ENCODE measurements around the gene PRR18.

The PRR18 gene

GRCh38 chr6:166333172-166333995, 25.2 kb upstream of the PRR18 start:
- no peak for DNase-seq

DNA sequence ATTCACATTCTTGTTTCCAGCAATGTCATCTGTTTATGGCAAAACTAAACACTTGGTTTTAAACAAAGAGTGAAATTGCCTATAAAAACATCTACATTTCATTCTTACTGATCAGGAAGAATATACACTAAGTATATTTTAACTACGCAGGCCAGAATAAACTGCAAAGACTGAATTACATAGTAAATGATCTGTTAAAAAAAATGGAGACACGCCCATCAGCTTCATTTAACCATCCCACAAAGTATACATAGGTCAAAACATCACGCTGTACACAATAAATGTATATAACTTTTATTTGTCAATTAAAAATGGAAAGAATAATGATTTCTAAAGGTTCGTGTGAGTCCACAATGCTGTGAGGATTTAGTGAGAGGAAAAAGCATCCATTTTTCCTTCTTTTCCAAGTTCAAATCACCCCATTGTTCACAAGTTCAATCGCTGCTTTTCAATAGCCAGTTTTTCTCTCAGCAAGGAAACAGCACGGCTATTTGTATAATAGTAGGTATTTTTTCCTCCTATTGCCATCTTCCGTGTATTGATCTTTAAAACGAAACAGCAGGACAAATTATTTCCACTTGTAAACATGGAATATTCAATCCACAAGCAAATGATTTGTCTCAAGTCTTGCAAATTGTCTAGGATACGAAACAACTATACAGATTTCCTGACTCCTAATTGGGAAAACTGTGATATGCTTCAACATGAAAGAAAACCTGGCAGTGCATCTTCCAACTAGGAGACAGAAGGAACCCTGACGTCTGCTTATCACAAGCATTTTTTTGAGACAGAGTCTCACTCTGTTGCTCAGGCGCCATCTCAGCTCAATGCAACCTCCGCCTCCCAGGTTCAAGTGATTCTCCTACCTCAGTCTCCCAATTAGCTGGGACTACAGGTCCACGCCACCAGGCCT, 23.6 kb upstream of the PRR18 start:
- no peak for DNase-seq

DNA sequence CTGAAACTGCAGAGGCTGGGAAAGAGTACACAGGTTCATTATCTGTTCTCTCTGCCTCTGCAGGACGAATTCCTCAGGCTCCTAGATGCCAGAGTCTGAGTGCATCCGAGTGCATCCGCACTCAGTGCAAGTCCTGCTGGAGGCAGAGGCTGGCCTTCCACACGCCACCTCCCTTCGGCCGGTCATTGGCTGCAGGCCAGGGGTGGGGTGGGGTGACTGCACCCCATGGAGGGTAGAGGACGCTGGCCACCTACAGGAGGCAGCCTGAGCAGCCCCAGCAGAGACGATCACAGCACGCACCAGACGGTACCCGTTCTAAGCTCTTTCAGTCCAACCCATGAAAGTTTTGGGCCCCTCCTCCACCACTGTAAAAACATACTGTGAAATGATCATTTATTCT, 22.4 kb upstream of the PRR18 start:
- DNase-seq: no peak

DNA sequence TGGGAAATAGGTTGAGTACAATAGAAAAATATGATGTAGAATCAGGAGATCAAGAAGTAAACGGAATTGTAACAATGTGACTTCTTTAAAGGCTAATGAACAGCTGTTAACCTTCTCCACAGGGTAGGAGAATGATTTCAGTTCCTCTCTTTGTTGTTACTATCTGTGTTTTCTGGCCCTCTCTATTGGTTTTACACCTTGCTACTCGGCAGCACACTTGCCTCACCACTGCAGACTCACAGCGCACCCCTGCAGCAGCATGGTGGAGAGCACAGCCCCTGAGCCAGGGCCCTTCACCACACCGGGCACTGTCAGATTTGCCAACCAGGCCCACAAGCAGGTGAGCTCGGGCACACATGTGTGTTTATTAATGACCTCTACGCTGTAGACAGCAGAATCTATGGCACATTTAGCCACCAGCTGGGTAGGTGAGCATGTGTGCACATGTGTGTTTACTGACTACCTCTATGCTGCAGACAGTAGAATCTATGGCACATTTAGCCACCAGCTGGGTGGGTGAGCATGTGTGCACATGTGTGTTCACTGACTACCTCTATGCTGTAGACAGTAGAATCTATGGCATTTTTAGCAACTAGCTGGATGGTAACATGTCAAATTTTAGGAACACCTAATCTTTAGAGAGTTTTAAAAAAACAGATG, 17.3 kb upstream of the PRR18 start:
- DNase-seq: no peak

DNA sequence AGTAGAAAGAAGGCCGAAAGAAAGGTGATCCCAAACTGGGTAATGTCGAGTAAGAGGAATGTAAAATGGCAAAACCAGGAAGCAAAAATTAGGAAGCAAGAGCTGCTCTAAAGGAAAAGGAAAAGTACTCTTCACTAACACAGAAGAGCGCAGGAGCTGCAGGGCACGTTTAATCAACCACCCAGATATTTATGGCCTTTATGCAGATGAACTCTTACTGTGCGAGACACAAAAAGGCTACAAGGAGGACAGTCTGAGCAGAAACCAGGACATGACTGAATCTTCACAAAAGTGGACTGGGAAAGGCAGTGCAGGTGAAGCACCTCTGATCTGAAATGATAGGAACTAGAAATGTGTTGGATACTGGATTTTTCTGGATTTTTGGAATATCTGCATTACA, 15.2 kb upstream of the PRR18 start:
- DNase-seq: no peak

DNA sequence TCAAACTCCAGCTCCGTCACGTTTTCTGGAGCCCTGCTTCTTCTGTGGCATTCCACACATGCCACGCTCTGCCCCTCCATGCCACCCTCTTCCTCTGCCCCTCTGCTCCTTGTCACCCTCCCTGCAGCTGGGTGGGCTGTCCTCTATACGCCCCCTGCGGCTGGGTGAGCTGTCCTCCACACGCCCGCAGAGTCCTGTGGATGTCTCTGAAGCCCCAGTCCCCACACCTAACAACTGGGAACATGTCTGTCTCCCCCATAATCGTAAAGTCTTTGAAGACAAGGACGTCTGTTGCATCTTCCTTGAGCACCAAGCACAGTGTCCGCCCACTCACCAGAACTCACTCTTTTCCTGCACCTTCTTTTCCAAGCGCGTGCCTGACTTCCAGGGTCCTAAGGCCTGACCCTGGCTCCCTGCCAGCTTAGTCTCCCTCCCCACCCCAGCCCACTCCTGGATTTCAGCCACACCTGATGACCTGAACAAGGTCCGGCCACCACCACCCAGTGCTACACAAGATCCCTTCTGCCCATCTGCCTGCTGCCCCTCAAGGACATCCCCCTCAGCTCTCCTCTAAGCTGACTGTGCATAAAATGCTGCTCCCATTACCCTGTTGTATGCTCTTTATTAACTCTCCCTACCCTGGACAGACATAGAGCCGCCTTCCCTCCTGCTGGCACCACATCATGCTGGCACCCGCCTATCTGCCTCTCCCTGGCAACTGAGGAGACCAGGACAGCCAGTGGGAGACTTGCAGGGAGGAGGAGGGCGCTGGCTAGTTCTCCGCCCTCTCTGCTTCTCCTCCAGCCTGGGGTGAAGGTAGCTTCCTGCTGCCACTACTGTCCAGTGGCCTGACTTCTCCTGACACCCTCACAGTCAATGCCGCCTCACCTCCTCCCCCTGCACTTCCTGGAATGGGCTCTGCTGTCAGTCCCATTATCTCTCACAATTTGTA, 10.7 kb upstream of the PRR18 start:
- no peak for DNase-seq

GRCh38 chr6:166318227-166318626, 10.0 kb upstream of the PRR18 start:
- no peak for DNase-seq

DNA sequence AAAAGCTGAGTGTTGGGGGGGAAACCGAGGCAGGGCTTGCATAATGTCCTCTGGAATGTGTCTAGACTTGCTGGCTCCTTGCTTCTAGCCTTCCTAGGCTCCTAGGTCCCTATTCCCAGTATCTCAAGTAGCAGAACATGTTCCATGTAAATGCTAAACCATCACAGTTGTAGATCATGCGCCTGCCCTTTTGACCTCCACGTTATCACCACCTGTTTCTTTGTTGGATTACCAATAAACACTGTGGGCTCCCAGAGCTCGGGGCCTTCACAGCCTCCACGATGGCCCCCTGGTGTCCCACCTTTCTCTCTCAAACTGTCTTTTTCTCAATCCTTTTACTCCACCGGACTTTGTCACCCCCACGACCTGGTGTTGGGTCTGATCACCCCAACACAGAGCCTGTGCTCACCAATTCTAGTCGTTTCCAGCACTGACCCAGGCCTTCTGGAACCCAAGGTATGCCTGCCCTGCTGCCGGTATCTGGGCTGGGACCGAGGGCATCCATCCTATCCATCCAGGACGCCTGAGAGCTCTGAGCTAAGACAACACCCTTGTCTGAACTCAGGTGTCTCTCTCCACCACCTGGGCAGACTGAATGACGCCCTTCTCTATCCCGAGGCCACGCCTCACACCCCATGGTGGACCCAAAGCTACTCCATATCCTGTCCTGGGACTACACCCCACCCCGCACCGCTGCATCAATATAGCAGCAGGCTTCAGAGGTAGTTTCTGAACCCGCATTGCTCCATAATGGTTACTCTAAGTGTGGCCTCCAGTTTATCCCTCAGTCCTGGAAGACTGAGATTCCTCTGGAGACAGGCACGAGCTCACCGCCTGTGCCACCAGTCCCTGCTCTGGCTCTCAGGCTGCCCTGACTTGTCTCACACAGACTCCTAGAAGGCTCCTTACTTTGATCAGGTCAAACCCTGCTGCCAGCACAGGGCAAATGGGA, 9.3 kb upstream of the PRR18 start:
- DNase-seq: no peak

GRCh38 chr6:166315436-166315835, 7.2 kb upstream of the PRR18 start:
- no peak for DNase-seq

- no peak for DNase-seq
These were observed 6.3 kb upstream of the PRR18 start for GRCh38 chr6:166314454-166314853.

DNA sequence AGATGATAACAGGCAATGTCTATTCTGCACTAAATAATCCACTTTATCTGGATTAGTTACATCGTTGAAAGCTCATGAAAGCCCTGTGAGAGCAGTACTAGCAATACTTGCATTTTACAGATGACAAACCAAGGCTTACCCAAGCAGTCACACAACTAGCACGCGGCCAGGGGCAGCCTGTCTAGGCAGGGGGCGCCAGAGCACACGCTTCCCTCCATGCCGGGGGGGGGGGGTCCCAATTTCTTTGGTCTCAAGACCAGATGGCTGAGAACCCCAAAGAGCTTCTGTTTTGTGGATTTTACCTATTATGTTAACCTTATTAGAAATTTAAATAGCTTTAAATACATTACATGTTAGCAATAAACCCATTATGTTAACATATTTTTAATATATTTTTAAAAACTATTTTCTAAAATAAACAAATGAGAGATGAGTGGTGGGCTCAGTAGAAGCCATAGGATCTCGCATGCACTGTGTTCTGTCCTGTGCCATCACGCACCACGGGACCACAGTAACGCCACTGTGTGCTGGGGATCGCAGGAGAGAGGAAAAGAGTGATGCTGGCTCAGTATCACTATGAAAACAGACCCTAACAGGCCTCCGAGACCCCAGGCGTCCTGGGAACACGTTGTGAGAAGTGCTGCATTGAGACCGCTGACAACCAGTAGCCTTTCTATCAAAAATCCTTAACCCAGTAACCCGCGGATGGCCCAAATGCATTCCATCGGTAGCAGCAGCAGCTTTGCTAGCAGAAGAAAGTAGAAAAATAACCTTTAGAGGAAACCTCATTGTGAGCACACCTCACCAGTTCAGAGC, 5.3 kb upstream of the PRR18 start:
- DNase-seq: peak; percentile 38 to 41

GRCh38 chr6:166312832-166313231, 4.6 kb upstream of the PRR18 start:
- DNase-seq: no peak

DNA sequence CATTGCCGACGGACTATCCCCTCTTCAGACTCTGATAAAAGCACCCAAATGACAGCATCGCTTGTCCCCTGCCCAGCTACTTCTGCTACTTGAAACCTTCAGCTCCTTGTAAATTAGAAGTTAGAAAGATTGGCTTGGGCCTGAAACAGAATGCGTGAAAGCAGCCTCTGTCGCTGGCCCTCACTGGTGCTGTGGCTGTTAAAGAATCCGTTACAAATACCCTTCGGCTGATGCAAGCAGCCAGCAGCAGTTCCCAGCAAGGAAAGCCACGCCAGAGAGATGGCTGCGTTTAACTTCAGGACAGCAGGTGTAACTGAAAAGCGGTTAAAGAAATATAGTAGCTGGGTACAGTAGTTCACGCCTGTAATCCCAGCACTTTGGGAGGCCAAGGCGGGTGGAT, 2.4 kb upstream of the PRR18 start:
- DNase-seq: no peak

DNA sequence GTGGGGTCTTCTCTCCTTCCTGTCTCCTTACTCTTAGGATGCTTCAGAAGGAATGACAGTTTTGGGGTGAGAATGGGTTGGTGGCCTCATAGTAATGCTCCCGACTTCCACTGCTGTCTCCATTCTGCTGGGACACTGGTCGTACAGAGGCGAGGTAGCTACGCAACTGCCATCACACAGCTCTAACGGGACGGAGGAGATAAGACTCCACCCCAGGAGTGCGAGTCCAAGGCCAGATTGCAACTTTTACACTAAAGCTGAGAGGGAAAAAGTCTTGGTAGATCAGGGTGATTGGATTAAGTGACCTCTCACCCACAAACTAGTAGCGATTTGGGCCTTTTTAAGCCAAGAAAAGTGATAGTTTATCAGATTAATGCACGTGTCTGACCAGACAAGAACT, 1.8 kb upstream of the PRR18 start:
- DNase-seq: no peak

DNA sequence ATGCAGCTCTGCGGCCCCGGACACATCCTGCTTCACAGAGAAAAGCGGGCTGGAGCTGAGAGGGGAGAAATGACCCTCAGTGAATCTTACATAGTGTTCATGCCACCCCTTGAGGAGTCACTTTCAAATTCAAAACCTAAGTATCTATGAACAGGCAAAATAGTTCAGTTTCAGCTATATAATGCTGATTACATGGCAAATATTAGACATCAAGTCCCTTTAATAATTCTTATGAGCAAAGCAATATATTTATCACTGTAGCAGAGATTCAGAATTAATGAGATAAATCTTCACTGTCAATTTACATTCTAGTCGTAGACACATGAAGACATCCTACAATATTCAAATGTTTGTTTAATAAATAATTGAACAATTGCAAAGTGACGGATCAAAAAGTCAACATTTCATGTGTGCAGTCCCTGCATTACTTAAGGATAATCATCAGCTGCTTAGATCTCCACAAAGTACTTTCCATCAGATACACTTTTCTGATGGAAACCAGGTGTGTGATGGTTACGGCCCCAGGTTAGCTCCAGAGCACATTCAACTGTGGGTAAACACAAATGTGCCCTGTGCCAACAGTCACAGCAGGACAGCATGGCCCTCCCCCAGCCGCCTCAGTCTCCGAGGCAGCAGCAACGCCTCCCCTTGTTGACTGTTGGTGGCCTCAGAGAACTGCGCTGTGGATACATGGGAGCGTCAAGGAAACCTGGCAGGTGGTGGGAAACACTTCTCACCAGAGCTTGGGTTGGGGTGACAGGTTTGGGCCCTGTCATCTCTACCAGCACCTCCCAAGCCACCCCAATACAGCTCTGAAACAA, 787 bp upstream of the PRR18 start:
- no peak for DNase-seq

GRCh38 chr6:166307082-166308032, 835 bp downstream of the PRR18 start:
- DNase-seq: peak in 1 of 2 experiments; percentile 19

DNA sequence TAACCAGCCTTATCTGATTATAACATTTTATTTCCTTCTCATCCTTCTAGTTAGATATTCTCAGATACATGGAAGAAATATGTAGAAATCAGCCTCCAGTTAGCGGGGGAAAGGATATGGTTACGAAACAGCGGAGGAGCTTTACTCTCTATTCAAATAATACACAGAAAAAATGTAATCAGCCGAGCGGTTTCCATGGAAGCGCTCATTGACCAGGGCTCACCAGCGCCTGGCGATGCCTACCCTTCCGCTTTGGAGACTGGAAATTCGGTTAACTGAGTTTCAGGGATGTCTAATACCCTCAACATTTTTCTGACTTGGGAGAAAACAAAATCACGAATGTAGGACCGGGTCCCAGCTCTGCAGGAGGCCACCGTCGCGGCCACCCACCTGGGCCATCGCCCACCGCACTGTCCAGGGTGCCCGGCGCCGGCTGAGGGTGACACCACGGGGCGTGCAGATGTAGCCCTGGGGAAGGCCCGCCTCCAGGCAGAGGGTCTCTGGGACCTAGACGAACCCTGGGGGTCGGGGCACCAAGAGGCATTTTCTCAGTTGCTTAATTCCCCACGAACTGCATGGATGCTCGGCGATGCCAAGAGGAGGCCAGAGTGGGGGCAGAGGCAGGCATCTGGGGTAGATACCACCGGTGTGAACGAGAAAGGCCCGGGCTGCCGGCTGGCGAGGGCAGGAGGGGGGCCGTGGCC, 1.7 kb downstream of the PRR18 start:
- DNase-seq: no peak

Data from activated CD4-positive, alpha-beta T cell treated with anti-CD3 and anti-CD28 coated beads, Interleukin-2, amount 50 U/mL, for 4 hours (primary cell).